Colon (tissue), 2 donors: ENCODE measurements around the gene SCRG1.

Source experiments
- FAIRE-seq: peaks from 2 replicates; lab custom pipeline; 2012; peaks lifted over from hg19 to GRCh38; lab: Jason Lieb, UNC
- donor health status: control.
- donor health status: control.

The SCRG1 gene

GRCh38 chr4:173410079-173410478 is 11.2 kb upstream of the SCRG1 start:
- no peak for FAIRE-seq

- FAIRE-seq, result no peak
Observed at GRCh38 chr4:173405840-173406606, 7.1 kb upstream of the SCRG1 start.

GRCh38 chr4:173404296-173404865 is 5.5 kb upstream of the SCRG1 start:
- FAIRE-seq, result no peak

DNA sequence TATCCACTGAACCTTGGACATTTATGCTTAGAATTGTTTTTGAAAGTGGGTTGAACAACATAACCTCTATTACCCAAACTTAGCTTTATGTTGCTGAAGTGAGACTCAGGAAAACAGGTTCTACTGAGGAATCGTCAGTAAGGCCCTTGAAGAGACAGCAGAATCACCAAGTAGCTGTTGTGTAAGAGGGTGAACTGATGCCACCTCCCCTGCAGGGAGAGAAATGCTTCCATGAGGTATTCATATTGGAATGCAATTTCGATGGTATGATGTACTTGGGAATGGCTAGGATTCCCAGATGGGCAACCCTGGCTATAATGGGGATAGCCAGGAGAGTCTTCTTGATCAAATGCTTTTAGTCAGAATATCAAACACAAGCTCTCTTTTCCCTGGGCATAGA is 4.1 kb upstream of the SCRG1 start:
- FAIRE-seq, result no peak

- no peak for FAIRE-seq
Observed at GRCh38 chr4:173401063-173401462, 2.1 kb upstream of the SCRG1 start.

DNA sequence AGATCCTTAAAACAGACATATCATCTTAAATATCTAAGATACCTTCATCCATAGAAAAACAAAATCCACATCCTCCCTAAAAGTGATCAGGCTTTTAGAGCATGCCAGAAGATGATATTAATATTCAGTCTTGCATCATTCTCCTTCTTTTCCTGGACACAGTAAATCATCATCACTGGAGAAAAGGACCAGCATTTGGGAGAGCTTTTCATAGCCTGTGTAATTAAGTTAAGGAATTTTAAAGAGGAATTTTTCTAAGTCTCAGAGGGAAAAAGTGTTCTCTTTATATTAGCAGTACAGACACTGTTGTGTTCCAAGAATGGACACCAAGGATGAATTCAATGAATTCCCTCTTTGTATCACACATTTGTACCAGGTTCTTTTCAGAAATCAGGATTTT is 696 bp downstream of the SCRG1 start:
- no peak for FAIRE-seq

GRCh38 chr4:173397604-173398003 is 1.3 kb downstream of the SCRG1 start:
- FAIRE-seq, result no peak

DNA sequence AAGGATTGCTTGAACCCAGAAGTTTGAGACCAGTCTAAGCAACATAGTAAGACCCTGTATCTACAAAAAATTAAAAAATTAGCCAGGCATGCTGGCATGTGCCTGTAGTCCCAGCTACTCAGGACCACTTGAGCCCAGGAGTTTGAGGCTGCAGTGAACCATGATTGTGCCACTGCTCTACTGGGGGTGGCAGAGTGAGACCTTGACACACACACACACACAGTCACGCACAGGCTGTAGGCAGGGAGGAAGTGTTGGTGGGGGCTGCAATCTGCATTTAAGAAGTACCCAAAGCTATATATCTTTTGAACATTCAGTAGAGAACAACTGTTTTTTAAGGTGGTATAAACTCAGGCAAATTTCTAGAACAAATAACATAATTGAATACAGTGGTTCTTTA is 7.2 kb downstream of the SCRG1 start:
- FAIRE-seq, result no peak

GRCh38 chr4:173386751-173387150 is 12.2 kb downstream of the SCRG1 start:
- FAIRE-seq, result no peak

DNA sequence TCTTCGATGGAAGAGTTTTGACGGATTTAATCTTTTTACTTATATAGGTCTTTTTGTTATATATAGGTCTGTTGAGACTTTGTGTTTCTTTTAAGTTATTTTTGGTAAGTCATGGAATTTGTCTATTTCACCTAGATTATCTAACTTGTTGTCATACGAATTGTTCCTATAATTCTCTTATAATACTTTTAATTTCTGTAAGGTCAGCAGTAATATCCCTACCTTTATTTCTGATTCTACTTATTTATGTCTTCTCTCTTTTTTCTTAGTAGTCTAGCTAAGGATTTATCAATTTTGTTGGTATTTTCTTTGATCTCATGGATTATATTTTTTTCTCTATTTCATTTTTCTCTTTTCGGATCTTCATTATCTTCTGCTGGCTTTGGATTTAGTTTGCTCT is 16.6 kb downstream of the SCRG1 start:
- FAIRE-seq, result no peak

- FAIRE-seq, result no peak
Observed at GRCh38 chr4:173381610-173382009, 17.3 kb downstream of the SCRG1 start.

DNA sequence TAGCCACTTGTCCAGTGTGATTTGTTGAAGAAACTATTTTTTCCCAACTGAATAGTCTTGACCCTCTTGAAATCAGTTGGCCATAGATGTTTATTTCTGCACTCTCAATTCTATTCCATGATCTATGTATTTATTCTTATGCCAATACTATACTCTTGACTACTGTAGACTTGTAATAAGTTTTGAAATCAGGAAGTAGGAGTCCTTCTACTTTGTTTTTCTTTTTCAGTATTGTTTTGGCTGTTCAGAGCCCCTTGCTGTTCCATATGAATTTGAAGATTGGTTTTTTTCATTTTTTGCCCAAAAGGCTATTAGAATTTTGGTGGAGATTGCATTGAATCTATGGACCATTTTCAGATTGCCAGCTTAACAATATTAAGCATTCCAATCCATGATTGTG is 17.9 kb downstream of the SCRG1 start:
- FAIRE-seq, result no peak

DNA sequence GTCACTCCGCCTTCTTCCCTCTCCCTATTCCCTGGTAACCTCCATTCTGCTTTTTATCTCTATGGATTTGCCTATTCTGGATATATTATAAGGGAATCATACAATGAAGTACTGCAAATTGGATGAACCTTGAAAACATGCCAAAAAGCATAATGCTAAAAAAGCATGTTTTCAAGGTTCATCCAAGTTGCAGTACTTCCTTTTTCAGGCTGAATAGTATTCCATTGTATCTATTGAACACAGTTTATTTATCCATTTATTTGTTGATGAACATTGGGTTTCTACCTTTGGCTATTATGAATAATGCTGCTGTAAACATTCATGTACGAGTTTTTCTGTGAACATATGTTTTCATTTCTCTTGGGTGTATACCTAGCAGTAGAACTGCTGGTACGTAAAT is 19.0 kb downstream of the SCRG1 start:
- FAIRE-seq, result no peak

DNA sequence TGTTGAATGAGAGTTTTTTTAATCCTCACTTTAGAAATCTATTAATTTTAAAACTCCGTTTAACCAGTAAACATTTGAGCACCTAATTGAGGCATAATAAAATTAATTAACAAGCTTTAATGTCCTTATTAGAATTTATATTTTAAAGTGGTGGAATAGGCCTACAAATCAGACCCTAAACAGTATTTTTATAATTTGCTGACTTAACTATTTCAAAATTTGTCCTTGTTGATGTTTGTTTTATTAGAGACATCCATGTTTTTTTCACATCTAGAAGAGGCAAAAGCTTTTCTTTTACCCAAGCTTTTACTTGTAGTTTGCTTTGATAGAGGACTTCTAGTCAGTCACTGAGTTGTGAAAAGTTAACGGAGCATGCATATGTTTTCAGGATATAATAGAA is 24.3 kb downstream of the SCRG1 start:
- no peak for FAIRE-seq

- no peak for FAIRE-seq
Observed at GRCh38 chr4:173371292-173372192, 27.4 kb downstream of the SCRG1 start.

DNA sequence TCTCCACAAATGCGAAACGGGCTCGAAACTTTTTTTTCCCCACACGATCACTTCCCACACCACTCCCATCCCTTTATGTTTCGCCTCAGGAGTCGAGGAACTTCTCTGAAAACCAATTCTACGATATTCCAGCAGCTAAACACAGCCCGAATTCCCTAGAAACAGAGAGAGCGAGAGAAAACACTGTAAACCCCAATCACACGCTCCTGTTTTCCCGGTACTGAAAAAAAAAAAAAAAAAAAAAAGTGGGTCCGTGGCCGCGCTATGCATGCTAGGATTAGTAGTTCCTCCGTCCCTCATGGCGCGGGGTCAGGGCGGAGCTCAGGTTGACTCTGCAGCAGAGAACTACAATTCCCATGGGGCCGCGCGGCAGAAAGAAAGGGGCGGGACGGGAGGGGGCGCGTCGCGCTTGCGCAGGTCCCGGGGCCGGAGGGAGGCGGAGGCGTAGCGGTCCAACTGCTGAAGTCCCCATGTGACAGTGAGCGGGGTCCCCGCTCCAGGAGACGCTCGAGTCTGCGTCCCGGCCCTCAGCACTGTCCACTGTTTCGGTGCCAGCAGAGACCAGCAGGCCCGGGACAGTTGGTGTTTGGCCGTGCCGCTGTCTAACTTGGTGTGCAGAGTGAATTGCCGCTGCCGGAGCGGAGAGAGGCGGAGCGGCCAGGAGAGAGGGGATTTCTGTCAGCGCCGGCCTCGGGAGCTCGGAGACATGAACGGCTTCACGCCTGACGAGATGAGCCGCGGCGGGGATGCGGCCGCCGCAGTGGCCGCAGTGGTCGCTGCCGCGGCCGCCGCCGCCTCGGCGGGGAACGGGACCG is 28.2 kb downstream of the SCRG1 start, which contains the start of gene SAP30:
SAP30 (plus strand) TSS at position 478 of the 815 bp plus-strand sequence; CDS start at position 707, 229 bp downstream.
- FAIRE-seq, result no peak

- no peak for FAIRE-seq
Observed at GRCh38 chr4:173370130-173370476, 28.8 kb downstream of the SCRG1 start.

DNA sequence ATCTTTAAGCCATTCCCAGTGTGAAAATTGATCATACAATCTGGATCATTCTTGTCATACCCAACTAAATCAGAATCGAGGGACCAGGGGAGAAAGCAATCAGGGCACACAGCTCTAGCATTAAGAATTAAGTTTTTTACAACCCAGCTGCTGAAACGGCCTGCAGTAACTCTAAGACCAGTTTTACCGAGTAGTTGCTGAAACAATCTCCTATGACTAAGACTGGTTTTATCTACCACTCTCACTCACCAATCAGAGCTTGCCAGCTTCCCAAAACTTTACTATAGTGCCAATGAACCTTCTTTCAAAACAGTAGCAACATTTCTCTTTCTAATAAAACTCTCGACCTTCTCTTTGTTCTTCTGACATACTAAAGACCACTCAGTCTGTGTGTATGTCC is 31.0 kb downstream of the SCRG1 start:
- FAIRE-seq, result no peak

GRCh38 chr4:173367285-173367684 is 31.6 kb downstream of the SCRG1 start:
- no peak for FAIRE-seq

- FAIRE-seq, result no peak
Observed at GRCh38 chr4:173365359-173365996, 33.4 kb downstream of the SCRG1 start.

GRCh38 chr4:173362666-173363065 is 36.2 kb downstream of the SCRG1 start:
- FAIRE-seq, result no peak
